ENCODE data around the gene STK10.
"Not testable (repeated sequence)": the region's sequence is repeated elsewhere in the genome, so short reads cannot be mapped to it uniquely, and the experiment has no call there.

STK10 gene

GRCh38 chr5:172052450-172053236 is 135.4 kb downstream of the STK10 start:
- no peak for DNase-seq (ENCODE audit: low read depth in 2 of 2)

DNA sequence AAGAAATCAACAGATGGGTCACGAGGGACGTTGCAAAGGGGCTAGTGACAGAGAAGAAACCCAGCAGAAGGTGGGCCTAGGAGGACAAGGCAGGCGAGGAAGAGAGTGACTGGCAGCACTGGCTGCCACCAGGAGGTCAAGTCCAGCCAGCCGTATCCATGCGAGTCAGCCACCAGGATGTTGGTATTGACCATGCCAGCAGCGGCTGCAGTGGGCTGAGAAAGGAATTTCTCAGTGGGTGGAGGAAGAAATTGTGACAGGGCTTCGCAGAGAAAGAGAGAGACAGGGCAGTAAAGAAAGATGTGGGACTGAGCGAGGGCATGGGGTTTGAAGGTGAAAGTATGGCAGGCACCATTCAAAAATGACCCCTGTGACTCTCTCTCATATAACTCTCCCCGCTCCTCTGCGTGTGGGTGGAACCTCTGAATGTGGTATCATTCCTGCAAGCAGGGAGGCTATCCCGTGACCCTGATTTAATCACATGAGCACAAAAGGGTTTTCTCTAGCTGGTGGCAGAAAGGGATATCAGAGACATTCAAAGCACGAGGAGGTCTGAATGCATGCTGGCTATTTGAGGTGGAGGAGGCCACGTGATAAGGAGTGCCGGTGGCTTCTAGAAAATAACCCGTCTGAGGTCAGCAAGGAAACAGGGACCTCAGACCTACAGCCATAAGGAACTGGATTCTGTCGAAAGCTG is 136.2 kb downstream of the STK10 start:
- no peak for DNase-seq (ENCODE audit: low read depth in 2 of 2)

GRCh38 chr5:172050080-172050479 is 137.9 kb downstream of the STK10 start:
- DNase-seq (ENCODE audit: low read depth in 2 of 2), result no peak

GRCh38 chr5:172049226-172049796 is 138.7 kb downstream of the STK10 start:
- no peak for DNase-seq (ENCODE audit: low read depth in 2 of 2)

- DNase-seq (ENCODE audit: low read depth in 2 of 2), result no peak
Measured at GRCh38 chr5:172048539-172049101, 139.4 kb downstream of the STK10 start.

DNA sequence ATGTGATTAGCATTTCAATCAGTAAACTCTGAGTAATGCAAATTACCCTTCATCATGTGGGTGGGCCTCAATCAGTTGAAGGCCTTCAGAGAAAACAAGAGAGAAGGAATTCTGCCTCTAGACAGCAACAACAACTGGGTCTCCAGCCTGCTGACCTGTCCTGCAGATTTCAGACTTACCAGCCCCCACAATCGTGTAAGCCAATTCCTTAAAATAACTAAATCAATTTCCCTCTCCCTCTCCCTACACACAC is 139.9 kb downstream of the STK10 start:
- no peak for DNase-seq (ENCODE audit: low read depth in 2 of 2)

DNA sequence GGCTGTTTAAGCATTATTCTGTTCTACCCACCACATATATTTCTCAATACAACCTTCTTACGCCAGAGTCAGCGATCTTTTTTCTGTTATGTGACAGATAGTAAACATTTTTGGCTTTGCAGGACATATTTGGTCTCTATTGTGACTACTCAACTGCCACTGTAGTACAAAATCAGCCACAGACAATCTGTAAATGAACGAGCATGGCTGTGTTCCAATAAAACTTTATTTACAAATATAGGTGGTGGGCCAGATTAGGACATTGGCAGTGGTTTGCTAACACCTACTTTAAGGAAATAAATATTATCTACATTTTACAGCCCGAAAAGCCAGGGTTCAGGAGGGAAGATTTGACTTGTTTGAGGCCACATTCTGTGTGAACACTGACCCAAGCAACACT is 141.4 kb downstream of the STK10 start:
- no peak for DNase-seq (ENCODE audit: low read depth in 2 of 2)

DNA sequence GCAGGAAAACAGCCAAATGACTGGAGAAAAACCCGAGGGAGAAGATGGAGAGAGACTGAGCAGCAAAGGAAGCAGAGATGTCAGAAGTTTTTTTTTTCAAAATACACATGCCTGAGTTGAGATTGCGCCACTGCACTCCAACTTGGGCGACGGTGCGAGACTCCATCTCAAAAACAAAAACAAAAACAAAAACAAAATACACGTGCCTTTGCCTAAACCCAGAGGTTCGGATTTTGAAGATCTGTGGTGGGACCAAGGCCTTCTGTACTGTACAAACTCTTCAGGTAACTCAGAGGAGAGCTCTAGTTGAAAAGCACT is 142.8 kb downstream of the STK10 start:
- DNase-seq (ENCODE audit: low read depth in 2 of 2), result no peak

- DNase-seq (ENCODE audit: low read depth in 2 of 2), result no peak
Measured at GRCh38 chr5:172044631-172045314, 143.3 kb downstream of the STK10 start.

DNA sequence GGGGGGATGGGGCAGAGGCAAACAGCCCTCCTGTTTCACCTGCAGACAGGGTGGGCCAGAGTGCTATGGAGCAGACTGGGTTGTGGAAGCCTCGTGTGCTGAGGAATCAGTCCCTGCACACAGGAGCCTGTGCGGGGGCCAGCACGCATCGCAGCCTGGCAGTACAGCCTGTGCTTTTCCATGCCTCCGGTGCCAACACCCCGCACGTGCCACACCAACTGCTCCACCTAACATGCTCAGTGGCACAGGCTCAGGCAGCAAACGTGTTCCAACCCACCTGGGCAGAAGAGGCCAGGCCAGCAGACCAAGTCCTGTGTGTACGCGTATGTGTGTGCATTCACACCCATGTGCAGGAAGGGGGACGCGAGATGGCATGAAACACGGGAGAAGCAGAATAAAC is 144.2 kb downstream of the STK10 start:
- DNase-seq (ENCODE audit: low read depth in 2 of 2), result no peak

DNA sequence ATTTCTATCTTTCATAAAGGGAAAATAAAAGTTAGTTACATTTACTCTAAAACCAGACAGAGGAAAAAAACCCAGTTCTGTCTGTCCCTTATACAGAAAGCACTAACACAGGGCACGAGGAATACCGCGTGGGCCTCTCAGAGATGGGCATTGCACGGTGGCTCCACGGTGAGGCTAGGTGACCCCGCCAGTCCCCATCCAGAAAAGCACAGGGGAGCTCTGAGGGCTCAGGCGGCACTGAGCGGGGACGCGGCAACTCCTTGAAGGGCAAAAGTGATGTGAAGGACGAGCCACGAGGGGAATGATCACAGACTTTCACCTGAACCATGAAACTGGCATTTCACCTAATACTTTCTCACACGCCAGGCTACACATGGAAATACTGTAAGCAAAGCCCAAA is 145.8 kb downstream of the STK10 start:
- no peak for DNase-seq (ENCODE audit: low read depth in 2 of 2)

GRCh38 chr5:172038167-172038566 is 149.9 kb downstream of the STK10 start:
- no peak for DNase-seq (ENCODE audit: low read depth in 2 of 2)

DNA sequence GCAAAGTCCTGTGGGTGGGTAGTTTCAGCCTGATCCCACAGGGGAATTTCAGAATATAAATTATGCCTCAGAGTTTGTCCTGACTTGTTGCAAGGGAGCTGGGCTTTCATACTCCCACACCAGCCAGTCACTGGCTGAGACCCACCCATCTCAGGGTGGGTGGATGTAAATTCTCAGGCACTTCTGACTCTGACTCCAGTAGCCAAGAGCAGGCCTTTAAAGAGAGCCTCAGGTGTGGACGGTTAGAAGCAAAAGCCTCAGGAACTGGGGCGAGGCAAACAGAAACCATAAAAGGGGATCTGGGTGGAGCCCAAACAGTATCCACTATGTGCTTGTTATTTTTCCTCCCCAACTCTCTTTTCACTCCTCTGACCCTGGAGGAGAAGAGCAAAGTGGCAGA is 153.0 kb downstream of the STK10 start:
- DNase-seq (ENCODE audit: low read depth in 2 of 2), result no peak

DNA sequence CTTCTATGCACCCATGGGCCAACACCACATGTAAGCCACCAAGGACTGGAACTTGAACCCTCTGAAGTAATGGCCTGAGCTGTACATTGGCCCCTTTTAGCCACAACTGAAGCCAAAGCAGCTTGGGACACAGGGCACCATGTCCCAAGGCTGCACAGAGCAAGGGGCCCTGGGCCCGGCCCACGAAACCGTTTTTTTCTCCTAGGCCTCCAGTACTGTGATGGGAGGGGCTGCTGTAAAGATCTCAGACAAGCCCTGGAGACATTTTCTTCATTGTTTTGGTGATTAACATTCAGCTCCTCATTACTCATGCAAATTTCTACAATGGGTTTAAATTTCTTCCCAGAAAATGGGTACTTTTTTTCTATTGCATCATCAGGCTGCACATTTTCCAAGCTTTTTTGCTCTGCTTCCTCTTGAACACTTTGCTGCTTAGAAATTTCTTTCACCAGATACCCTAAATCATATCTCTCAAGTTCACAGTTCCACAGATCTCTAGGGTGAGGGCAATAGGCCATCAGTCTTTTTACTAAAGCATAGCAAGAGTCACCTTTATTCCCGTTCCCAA is 156.0 kb downstream of the STK10 start:
- no peak for DNase-seq (ENCODE audit: low read depth in 2 of 2)

- no peak for DNase-seq (ENCODE audit: low read depth in 2 of 2)
Measured at GRCh38 chr5:172029876-172030275, 158.1 kb downstream of the STK10 start.

GRCh38 chr5:172028167-172028566 is 159.9 kb downstream of the STK10 start:
- DNase-seq (ENCODE audit: low read depth in 2 of 2), result no peak

DNA sequence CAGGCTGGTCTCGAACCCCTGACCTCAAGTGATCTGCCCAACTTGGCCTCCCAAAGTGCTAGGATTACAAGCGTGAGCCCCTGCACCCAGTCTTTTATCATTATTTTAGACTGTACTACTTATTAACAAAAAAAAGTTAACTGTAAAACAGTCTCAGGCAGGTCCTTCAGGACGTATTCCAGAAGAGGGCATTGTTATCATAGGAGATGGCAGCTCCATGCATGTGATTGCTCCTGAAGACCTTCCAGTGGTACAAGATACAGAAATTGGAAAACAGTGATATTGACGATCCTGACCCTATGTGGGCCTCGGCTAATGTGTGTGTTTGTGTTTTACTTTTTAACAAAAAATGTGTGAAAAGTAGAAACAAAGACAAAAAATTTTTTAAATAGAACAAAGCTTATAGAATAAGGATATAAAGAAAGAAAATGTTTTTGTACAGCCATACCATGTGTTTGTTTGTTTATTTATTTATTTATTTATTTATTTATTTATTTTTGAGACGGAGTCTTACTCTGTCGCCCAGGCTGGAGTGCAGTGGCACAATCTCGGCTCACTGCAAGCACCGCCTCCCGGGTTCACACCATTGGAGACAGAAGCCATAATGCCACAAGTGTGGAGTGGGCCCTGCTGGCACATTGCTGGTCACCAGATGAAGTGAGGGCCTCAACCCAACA is 167.8 kb downstream of the STK10 start:
- not testable (repeated sequence) for DNase-seq (ENCODE audit: low read depth in 2 of 2)

GRCh38 chr5:172015346-172015745 is 172.7 kb downstream of the STK10 start:
- no peak for DNase-seq (ENCODE audit: low read depth in 2 of 2)

DNA sequence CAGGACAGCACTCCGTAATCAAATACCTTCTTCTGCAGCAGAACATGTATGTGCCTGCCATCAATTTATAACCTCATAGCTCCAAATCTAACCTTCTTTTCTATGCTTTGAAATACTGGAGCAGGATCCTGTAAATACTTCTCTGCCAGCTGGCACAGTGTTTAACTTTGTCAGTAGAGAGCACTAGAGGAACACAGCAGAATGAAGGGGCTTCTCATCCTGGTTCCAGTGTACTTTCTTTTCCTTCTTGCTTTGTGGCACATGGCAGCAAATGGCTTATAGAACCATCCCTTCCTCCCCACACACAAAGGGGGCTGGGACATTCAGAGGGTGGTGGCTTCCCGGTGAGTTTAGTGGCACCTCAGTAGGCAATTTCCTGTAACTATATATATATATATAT is 177.7 kb downstream of the STK10 start:
- no peak for DNase-seq (ENCODE audit: low read depth in 2 of 2)

GRCh38 chr5:172009536-172010270 is 178.3 kb downstream of the STK10 start:
- DNase-seq (ENCODE audit: low read depth in 2 of 2), result no peak

- no peak for DNase-seq (ENCODE audit: low read depth in 2 of 2)
Measured at GRCh38 chr5:172008689-172009141, 179.3 kb downstream of the STK10 start.

Measured in stimulated activated CD8-positive, alpha-beta memory T cell treated with anti-CD3 and anti-CD28 coated beads, Interleukin-7, amount 100 ng/mL, for 1 hour (primary cell).